Parathyroid adenoma (tissue), 2 donors: ENCODE measurements around the gene ROBO3.

ENCODE experiments used
- H2AFZ ChIP-seq: fragments of 300-600 bp; sonication (generic); one replicate; pipeline ENCODE4 v1.7.0; 2017; ENCODE audit warnings: antibody characterized with exemption, mild to moderate bottlenecking
- H3K27ac ChIP-seq: fragments of 300-600 bp; sonication (generic); one replicate; pipeline ENCODE4 v1.7.0; 2017
- H3K27me3 ChIP-seq: fragments of 300-600 bp; sonication (generic); one replicate; pipeline ENCODE4 v1.7.0; 2017; ENCODE audit warnings: low read length; ENCODE audit not compliant: control insufficient read depth, insufficient read depth
- H3K36me3 ChIP-seq: fragments of 300-600 bp; sonication (generic); one replicate; pipeline ENCODE4 v1.7.0; 2017; ENCODE audit warnings: low read length; ENCODE audit not compliant: control insufficient read depth, insufficient read depth
- H3K4me1 ChIP-seq: fragments of 300-600 bp; sonication (generic); one replicate; pipeline ENCODE4 v1.7.0; 2017; ENCODE audit warnings: control low read depth
- H3K4me2 ChIP-seq: fragments of 300-600 bp; sonication (generic); one replicate; pipeline ENCODE4 v1.7.0; 2017; ENCODE audit warnings: low read length
- H3K4me3 ChIP-seq: fragments of 300-600 bp; sonication (generic); one replicate; pipeline ENCODE4 v1.7.0; 2017; ENCODE audit warnings: low read depth, low read length
- H3K79me2 ChIP-seq: fragments of 300-600 bp; sonication (generic); one replicate; pipeline ENCODE4 v1.7.0; 2017; ENCODE audit warnings: control low read depth
- H3K9ac ChIP-seq: fragments of 300-600 bp; sonication (generic); one replicate; pipeline ENCODE4 v1.7.0; 2017; ENCODE audit warnings: mild to moderate bottlenecking
- H3K9me3 ChIP-seq: fragments of 300-600 bp; sonication (generic); one replicate; pipeline ENCODE4 v1.7.0; 2017; ENCODE audit warnings: low read length; ENCODE audit not compliant: control insufficient read depth
- TF ChIP-seq, protein P1 (sequence below): fragments of 300-600 bp; sonication (generic); IDR thresholded peaks from one replicate; pipeline ENCODE4 v1.7.0; 2017; ENCODE audit warnings: antibody characterized with exemption, mild to moderate bottlenecking
- donor health status: primary hyperparathyroidism.

The ROBO3 gene

GRCh38 chr11:124872280-124872679 is 7.0 kb downstream of the ROBO3 start:
- H3K4me1 ChIP-seq: no peaks in the 10 kb centered on the region
- H3K27me3 ChIP-seq: no peaks in the 10 kb centered on the region
- H3K4me3 ChIP-seq: no peak overlapping the region
- H3K27ac ChIP-seq: no peak overlapping the region
- H3K79me2 ChIP-seq: no peaks in the 10 kb centered on the region
- no peaks in the 10 kb centered on the region for H3K9me3 ChIP-seq
- TF ChIP-seq, protein P1, sequence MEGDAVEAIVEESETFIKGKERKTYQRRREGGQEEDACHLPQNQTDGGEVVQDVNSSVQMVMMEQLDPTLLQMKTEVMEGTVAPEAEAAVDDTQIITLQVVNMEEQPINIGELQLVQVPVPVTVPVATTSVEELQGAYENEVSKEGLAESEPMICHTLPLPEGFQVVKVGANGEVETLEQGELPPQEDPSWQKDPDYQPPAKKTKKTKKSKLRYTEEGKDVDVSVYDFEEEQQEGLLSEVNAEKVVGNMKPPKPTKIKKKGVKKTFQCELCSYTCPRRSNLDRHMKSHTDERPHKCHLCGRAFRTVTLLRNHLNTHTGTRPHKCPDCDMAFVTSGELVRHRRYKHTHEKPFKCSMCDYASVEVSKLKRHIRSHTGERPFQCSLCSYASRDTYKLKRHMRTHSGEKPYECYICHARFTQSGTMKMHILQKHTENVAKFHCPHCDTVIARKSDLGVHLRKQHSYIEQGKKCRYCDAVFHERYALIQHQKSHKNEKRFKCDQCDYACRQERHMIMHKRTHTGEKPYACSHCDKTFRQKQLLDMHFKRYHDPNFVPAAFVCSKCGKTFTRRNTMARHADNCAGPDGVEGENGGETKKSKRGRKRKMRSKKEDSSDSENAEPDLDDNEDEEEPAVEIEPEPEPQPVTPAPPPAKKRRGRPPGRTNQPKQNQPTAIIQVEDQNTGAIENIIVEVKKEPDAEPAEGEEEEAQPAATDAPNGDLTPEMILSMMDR: no peak
- no peak overlapping the region for H3K9ac ChIP-seq
- no peak overlapping the region for H2AFZ ChIP-seq
- no peak overlapping the region for H3K4me2 ChIP-seq
- H3K36me3 ChIP-seq: no peaks in the 10 kb centered on the region

- H3K4me1 ChIP-seq: no peaks in the 10 kb centered on the region
- no peaks in the 10 kb centered on the region for H3K9me3 ChIP-seq
- H3K9ac ChIP-seq: no peak overlapping the region
- H3K27ac ChIP-seq: no peak overlapping the region
- no peaks in the 10 kb centered on the region for H3K27me3 ChIP-seq
- no peak overlapping the region for H2AFZ ChIP-seq
- TF ChIP-seq, protein P1: no peak
- no peak overlapping the region for H3K4me3 ChIP-seq
- H3K79me2 ChIP-seq: no peaks in the 10 kb centered on the region
- H3K36me3 ChIP-seq: no peaks in the 10 kb centered on the region
- H3K4me2 ChIP-seq: no peak overlapping the region
Measured at GRCh38 chr11:124872741-124873140, 7.5 kb downstream of the ROBO3 start.

DNA sequence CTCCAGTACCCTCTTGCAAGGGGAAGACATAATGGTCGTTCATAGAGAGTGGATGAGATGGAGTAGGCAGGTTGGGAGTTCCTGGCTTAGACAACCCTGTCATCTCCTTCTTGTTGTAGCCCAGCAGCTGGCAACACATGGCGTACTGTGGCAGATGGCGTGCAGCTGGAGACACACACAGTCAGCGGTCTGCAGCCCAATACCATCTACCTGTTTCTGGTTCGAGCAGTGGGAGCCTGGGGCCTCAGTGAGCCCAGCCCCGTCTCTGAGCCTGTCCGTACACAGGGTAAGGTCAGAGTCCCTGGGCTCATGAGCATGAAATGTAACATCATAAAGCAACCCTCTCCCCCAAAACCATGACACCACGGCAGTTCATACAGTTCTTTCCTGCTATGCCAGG is 8.7 kb downstream of the ROBO3 start:
- H3K27me3 ChIP-seq: no peaks in the 10 kb centered on the region
- TF ChIP-seq, protein P1: no peak

GRCh38 chr11:124874571-124875255 is 9.5 kb downstream of the ROBO3 start:
- Histone ChIP-seq H3K79me2 (no peaks in the 10 kb centered on the region), H3K4me1 (no peaks in the 10 kb centered on the region), H3K36me3 (no peaks in the 10 kb centered on the region), H3K27me3 (no peaks in the 10 kb centered on the region), H3K27ac (no peak overlapping the region), H2AFZ (no peak overlapping the region), H3K9ac (no peak overlapping the region), H3K9me3 (no peaks in the 10 kb centered on the region), H3K4me3 (no peak overlapping the region), H3K4me2 (no peak overlapping the region)
- TF ChIP-seq, protein P1: no peak

More for the DNA sequence above, 8.7 kb downstream of the ROBO3 start:
- no peak overlapping the region for H3K9ac ChIP-seq
- no peaks in the 10 kb centered on the region for H3K36me3 ChIP-seq
- H3K4me3 ChIP-seq: no peak overlapping the region
- H3K4me1 ChIP-seq: no peaks in the 10 kb centered on the region
- H3K27ac ChIP-seq: no peak overlapping the region
- no peak overlapping the region for H2AFZ ChIP-seq
- no peak overlapping the region for H3K4me2 ChIP-seq
- H3K79me2 ChIP-seq: no peaks in the 10 kb centered on the region
- H3K9me3 ChIP-seq: no peaks in the 10 kb centered on the region

GRCh38 chr11:124875401-124875800 is 10.2 kb downstream of the ROBO3 start:
- Histone ChIP-seq H3K79me2 (no peaks in the 10 kb centered on the region), H3K4me2 (no peak overlapping the region), H3K9me3 (no peaks in the 10 kb centered on the region), H3K27ac (no peak overlapping the region), H3K9ac (no peak overlapping the region), H2AFZ (no peak overlapping the region), H3K4me3 (no peak overlapping the region), H3K27me3 (no peaks in the 10 kb centered on the region), H3K4me1 (no peaks in the 10 kb centered on the region), H3K36me3 (no peaks in the 10 kb centered on the region)
- TF ChIP-seq, protein P1: no peak
